OCI-LY1 (cell line): ENCODE measurements around the gene ZNF831.

Experiments used
- H2AFZ ChIP-seq: fragments of 200-600 bp; sonication (generic), shearing (Covaris generic); 2 replicates; pipeline ENCODE4 v1.6.0; 2014; ENCODE audit warnings: antibody characterized with exemption, mild to moderate bottlenecking, low read length
- H3F3A ChIP-seq: fragments of 200-600 bp; sonication (generic), shearing (Covaris generic); 2 replicates; pipeline ENCODE4 v1.6.0; 2014; ENCODE audit warnings: mild to moderate bottlenecking, antibody characterized with exemption, low read length, moderate library complexity; ENCODE audit not compliant: insufficient read depth
- H3K27ac ChIP-seq: fragments of 200-600 bp; sonication (generic); 2 replicates; pipeline ENCODE4 v1.5.1; 2014; ENCODE audit warnings: low read length, mixed run types, mild to moderate bottlenecking, low read depth; ENCODE audit not compliant: poor library complexity, severe bottlenecking
- H3K27me3 ChIP-seq: fragments of 200-600 bp; sonication (generic); 2 replicates; pipeline ENCODE4 v1.6.0; 2014; ENCODE audit warnings: antibody characterized with exemption, mild to moderate bottlenecking, low read length, moderate library complexity; ENCODE audit not compliant: insufficient read depth
- H3K36me3 ChIP-seq: fragments of 200-600 bp; sonication (generic); 2 replicates; pipeline ENCODE4 v1.6.1; 2014; ENCODE audit warnings: mild to moderate bottlenecking, antibody characterized with exemption, low read length, moderate library complexity, mixed read lengths; ENCODE audit not compliant: insufficient read depth
- H3K4me1 ChIP-seq: fragments of 200-600 bp; sonication (generic); 2 replicates; pipeline ENCODE4 v1.5.1; 2014; ENCODE audit warnings: mild to moderate bottlenecking, low read length, moderate library complexity; ENCODE audit not compliant: insufficient read depth, severe bottlenecking
- H3K4me2 ChIP-seq: fragments of 200-600 bp; sonication (generic), shearing (Covaris generic); 2 replicates; pipeline ENCODE4 v1.6.1; 2014; ENCODE audit warnings: low read length
- H3K4me3 ChIP-seq: fragments of 200-600 bp; sonication (generic); 2 replicates; pipeline ENCODE4 v1.5.1; 2014; ENCODE audit warnings: low read length, low read depth, mild to moderate bottlenecking, mixed read lengths; ENCODE audit not compliant: poor library complexity, severe bottlenecking
- H3K79me2 ChIP-seq: fragments of 200-600 bp; shearing (Covaris generic); 2 replicates; pipeline ENCODE4 v1.6.1; 2016; ENCODE audit warnings: mixed run types, low read length, mixed read lengths; ENCODE audit not compliant: insufficient read depth
- H3K9ac ChIP-seq: fragments of 200-600 bp; sonication (generic), shearing (Covaris generic); 2 replicates; pipeline ENCODE4 v1.6.1; 2014; ENCODE audit warnings: mild to moderate bottlenecking, low read length, mixed read lengths
- H3K9me2 ChIP-seq: fragments of 200-600 bp; sonication (generic), shearing (Covaris generic); 2 replicates; pipeline ENCODE4 v1.6.1; 2014; ENCODE audit warnings: low read depth, mild to moderate bottlenecking, low read length, mixed read lengths
- H3K9me3 ChIP-seq: fragments of 200-600 bp; shearing (Covaris generic); 2 replicates; pipeline ENCODE4 v1.6.1; 2014; ENCODE audit warnings: low read length, mixed read lengths
- H4K20me1 ChIP-seq: fragments of 200-600 bp; sonication (generic), shearing (Covaris generic); 2 replicates; pipeline ENCODE4 v1.6.0; 2016; ENCODE audit warnings: mild to moderate bottlenecking, low read length; ENCODE audit not compliant: insufficient read depth
- EZH2 ChIP-seq: fragments of 200-600 bp; sonication (generic), shearing (Covaris generic); IDR thresholded peaks from 2 replicates; pipeline ENCODE4 v1.8.0; 2017; ENCODE audit warnings: borderline replicate concordance, mixed run types, mild to moderate bottlenecking, antibody characterized with exemption, low read length, moderate library complexity, mixed read lengths
- TF ChIP-seq, protein P1 (sequence below): fragments of 200-600 bp; sonication (generic), shearing (Covaris generic); IDR thresholded peaks from 2 replicates; pipeline ENCODE4 v1.5.1; 2017; ENCODE audit warnings: mild to moderate bottlenecking, antibody characterized with exemption, low read length, moderate library complexity, mixed read lengths

ZNF831 gene

DNA sequence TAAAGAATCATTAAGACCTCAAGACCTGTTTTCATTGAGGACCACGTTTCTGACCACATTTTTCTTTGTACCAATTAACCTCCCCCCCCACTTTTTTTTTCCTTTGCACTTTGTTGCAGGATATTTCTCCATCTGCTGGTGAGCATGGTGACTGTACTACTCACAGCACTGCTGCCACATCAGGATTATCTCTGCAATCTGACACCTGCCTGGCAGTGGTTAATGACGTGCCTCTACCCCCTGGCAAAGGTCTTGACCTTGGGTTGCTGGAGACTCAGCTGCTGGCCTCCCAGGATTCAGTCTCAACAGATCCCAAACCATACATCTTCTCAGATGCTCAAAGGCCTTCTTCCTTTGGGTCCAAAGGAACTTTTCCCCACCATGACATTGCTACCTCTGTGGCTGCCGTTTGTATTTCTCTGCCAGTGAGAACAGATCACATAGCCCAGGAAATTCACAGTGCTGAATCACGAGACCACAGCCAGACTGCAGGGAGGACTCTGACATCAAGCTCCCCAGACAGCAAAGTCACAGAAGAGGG, 90.2 kb downstream of the ZNF831 start:
- Histone ChIP-seq H4K20me1 (no peaks in the 10 kb centered on the region), H3K4me2 (no peak overlapping the region), H3F3A (no peaks in the 10 kb centered on the region), H3K36me3 (no peaks in the 10 kb centered on the region), H3K4me1 (no peaks in the 10 kb centered on the region), H3K9ac (no peak overlapping the region), H3K9me3 (no peaks in the 10 kb centered on the region), H3K79me2 (no peaks in the 10 kb centered on the region), H2AFZ (no peak overlapping the region), H3K27ac (no peak overlapping the region), H3K27me3 (0 out of 2 replicates have a peak, but pooled peaks cover 7% of the 10 kb centered on the region), H3K4me3 (no peak overlapping the region), H3K9me2 (no peaks in the 10 kb centered on the region)
- no peak for TF ChIP-seq EZH2
- TF ChIP-seq, protein P1, sequence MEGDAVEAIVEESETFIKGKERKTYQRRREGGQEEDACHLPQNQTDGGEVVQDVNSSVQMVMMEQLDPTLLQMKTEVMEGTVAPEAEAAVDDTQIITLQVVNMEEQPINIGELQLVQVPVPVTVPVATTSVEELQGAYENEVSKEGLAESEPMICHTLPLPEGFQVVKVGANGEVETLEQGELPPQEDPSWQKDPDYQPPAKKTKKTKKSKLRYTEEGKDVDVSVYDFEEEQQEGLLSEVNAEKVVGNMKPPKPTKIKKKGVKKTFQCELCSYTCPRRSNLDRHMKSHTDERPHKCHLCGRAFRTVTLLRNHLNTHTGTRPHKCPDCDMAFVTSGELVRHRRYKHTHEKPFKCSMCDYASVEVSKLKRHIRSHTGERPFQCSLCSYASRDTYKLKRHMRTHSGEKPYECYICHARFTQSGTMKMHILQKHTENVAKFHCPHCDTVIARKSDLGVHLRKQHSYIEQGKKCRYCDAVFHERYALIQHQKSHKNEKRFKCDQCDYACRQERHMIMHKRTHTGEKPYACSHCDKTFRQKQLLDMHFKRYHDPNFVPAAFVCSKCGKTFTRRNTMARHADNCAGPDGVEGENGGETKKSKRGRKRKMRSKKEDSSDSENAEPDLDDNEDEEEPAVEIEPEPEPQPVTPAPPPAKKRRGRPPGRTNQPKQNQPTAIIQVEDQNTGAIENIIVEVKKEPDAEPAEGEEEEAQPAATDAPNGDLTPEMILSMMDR, result no peak

DNA sequence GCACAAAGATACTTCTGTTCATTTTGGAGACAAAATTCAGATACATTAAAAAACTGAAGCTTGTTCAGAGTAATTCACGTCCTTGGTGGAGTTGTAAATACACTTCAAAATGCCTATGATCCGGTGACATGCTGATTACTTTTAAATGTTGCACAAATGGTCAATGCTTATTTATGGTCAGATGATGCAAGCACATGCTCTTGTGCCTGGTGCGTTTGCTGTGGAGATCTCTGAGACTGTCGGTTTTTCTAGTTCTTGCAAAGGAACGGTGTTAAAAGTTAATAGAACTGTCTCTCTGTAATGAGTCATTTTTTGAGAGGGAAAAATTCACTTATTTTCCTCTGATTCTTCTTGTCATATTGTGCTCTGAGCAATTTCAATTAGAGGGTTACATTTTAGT, 91.6 kb downstream of the ZNF831 start:
- TF ChIP-seq EZH2, result no peak
- TF ChIP-seq, protein P1, result no peak
- no peak overlapping the region for H2AFZ ChIP-seq
- no peaks in the 10 kb centered on the region for H3K36me3 ChIP-seq
- no peak overlapping the region for H3K4me2 ChIP-seq
- H3K27ac ChIP-seq, result no peak overlapping the region
- H3K27me3 ChIP-seq, result 0 out of 2 replicates have a peak, but pooled peaks cover 7% of the 10 kb centered on the region
- H3K79me2 ChIP-seq, result no peaks in the 10 kb centered on the region
- H3K9ac ChIP-seq, result no peak overlapping the region
- H3F3A ChIP-seq, result no peaks in the 10 kb centered on the region
- H3K9me3 ChIP-seq, result no peaks in the 10 kb centered on the region
- no peaks in the 10 kb centered on the region for H4K20me1 ChIP-seq
- H3K4me1 ChIP-seq, result no peaks in the 10 kb centered on the region
- no peak overlapping the region for H3K4me3 ChIP-seq
- no peaks in the 10 kb centered on the region for H3K9me2 ChIP-seq

DNA sequence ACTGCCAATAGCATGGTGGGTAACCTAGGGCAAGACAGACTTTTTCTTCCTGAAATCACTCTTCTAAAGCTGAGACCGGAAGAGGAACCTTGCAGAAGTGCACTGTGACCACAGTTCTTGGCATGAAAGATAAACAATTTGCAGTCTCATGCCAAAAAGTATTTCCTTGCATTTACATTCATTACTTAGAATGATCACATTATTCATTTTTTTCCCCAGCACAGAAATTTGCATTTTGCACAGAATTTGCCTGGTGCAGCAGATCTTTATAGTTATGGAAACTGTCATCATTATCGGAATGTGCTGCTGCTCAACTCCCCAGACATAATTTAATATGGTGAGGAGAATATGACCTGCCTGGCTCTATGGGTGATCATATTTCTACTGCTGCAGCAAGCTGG, 94.6 kb downstream of the ZNF831 start:
- Histone ChIP-seq H3K27me3 (no peaks in the 10 kb centered on the region), H3K79me2 (no peaks in the 10 kb centered on the region), H4K20me1 (no peaks in the 10 kb centered on the region), H3K36me3 (no peaks in the 10 kb centered on the region), H3K9me2 (no peaks in the 10 kb centered on the region), H3K4me2 (no peak overlapping the region), H3K9me3 (no peaks in the 10 kb centered on the region), H3K27ac (no peak overlapping the region), H2AFZ (no peak overlapping the region), H3F3A (no peaks in the 10 kb centered on the region), H3K9ac (no peak overlapping the region), H3K4me1 (no peaks in the 10 kb centered on the region), H3K4me3 (no peak overlapping the region)
- TF ChIP-seq, protein P1, result no peak
- TF ChIP-seq EZH2, result no peak
